Cardiac muscle cell (in vitro differentiated cells and primary cell): ENCODE data around the gene RGPD3. TPM values are rescaled to one million over a fixed set of nuclear protein-coding genes. Genes with fewer than 3 reads are reported as not detected.
A peak's percentile ranks its signal among the peaks of the same experiment; 100 is the strongest.
"Not testable (repeated sequence)": the region's sequence is repeated elsewhere in the genome, so short reads cannot be mapped to it uniquely, and the experiment has no call there.

Source experiments
- DNase-seq, 2 donors: peaks; one replicate each; pipeline versions ENCODE4 v3.0.0 to v3.0.0-alpha.2; 2010 to 2017; ENCODE audit warnings: low read depth in 1 of 2, low spot score in 1 of 2
- H3K27ac ChIP-seq: fragments of 200-600 bp; sonication (generic); 2 replicates; pipeline ENCODE4 v1.5.1; 2016
- H3K27me3 ChIP-seq: fragments of 200-600 bp; sonication (generic); 2 replicates; pipeline ENCODE4 v1.6.0; 2016; ENCODE audit warnings: control low read depth
- H3K36me3 ChIP-seq: fragments of 200-600 bp; sonication (generic); 2 replicates; pipeline ENCODE4 v1.5.1; 2016; ENCODE audit warnings: control low read depth
- H3K4me1 ChIP-seq: fragments of 200-600 bp; sonication (generic); 2 replicates; pipeline ENCODE4 v1.8.1; 2017; ENCODE audit warnings: low read depth, mild to moderate bottlenecking, mixed run types
- H3K4me3 ChIP-seq: fragments of 200-600 bp; sonication (generic); 2 replicates; pipeline ENCODE4 v1.5.1; 2016; ENCODE audit warnings: mild to moderate bottlenecking
- H3K9me3 ChIP-seq: fragments of 200-600 bp; sonication (generic); 2 replicates; pipeline ENCODE4 v1.5.1; 2017; ENCODE audit warnings: low read depth, mild to moderate bottlenecking, control low read depth
- CTCF ChIP-seq: IDR thresholded peaks from 2 replicates; pipeline ENCODE4 v1.5.1; 2012; ENCODE audit warnings: low read depth, mild to moderate bottlenecking, low read length
- polyA plus RNA-seq: library from polyadenylated mRNA; unstranded; fragments of >200 nt; fragmentation: Nextera tagmentation; extraction: Ambion mirVana; gene quantifications from 2 replicates; pipeline ENCODE4 v1.2.1, GENCODE V29; 2016
- total RNA-seq: library from RNA; depleted of rRNA; stranded (reverse); fragments of >200 nt; gene quantifications from 2 replicates; pipeline ENCODE4 v1.2.3, GENCODE V29; 2016

RGPD3 gene
- total and polyA plus RNA-seq, 2 experiments from 2014 or later = 0.05 to 0.45 TPM

GRCh38 chr2:106470658-106471057, 2.4 kb upstream of the RGPD3 start:
- peak; percentile 30 for TF ChIP-seq CTCF
- not testable (repeated sequence) for H3K27me3 ChIP-seq, H3K9me3 ChIP-seq, DNase-seq, H3K4me1 ChIP-seq, H3K36me3 ChIP-seq, H3K4me3 ChIP-seq, H3K27ac ChIP-seq

GRCh38 chr2:106467516-106467915, 697 bp downstream of the RGPD3 start:
- not testable (repeated sequence) for DNase-seq, H3K4me3 ChIP-seq, H3K27ac ChIP-seq, H3K27me3 ChIP-seq, H3K36me3 ChIP-seq, H3K9me3 ChIP-seq, H3K4me1 ChIP-seq

GRCh38 chr2:106461882-106462281, 6.3 kb downstream of the RGPD3 start:
- not testable (repeated sequence) for H3K4me3 ChIP-seq, H3K4me1 ChIP-seq, H3K27ac ChIP-seq, H3K27me3 ChIP-seq, DNase-seq, H3K9me3 ChIP-seq, H3K36me3 ChIP-seq

- not testable (repeated sequence) for H3K9me3 ChIP-seq, H3K27ac ChIP-seq, DNase-seq, H3K27me3 ChIP-seq, H3K4me3 ChIP-seq, H3K4me1 ChIP-seq, H3K36me3 ChIP-seq
Measured at GRCh38 chr2:106390680-106391079, 77.5 kb downstream of the RGPD3 start.

GRCh38 chr2:106388814-106389410, 79.3 kb downstream of the RGPD3 start:
- H3K4me3 ChIP-seq, H3K4me1 ChIP-seq, H3K36me3 ChIP-seq, H3K27me3 ChIP-seq, DNase-seq, H3K27ac ChIP-seq, H3K9me3 ChIP-seq: not testable (repeated sequence)

GRCh38 chr2:106384548-106384947, 83.7 kb downstream of the RGPD3 start:
- H3K4me3 ChIP-seq, H3K36me3 ChIP-seq, H3K27me3 ChIP-seq, H3K9me3 ChIP-seq, H3K4me1 ChIP-seq, H3K27ac ChIP-seq, DNase-seq: not testable (repeated sequence)

- H3K27me3 ChIP-seq = not testable (repeated sequence)
Measured at GRCh38 chr2:106381867-106382266, 86.3 kb downstream of the RGPD3 start.

GRCh38 chr2:106379567-106379966, 88.6 kb downstream of the RGPD3 start:
- not testable (repeated sequence) for DNase-seq, H3K4me1 ChIP-seq, H3K36me3 ChIP-seq, H3K27ac ChIP-seq, H3K9me3 ChIP-seq, H3K4me3 ChIP-seq, H3K27me3 ChIP-seq

More at GRCh38 chr2:106381867-106382266, 86.3 kb downstream of the RGPD3 start:
- DNase-seq, H3K4me1 ChIP-seq, H3K4me3 ChIP-seq, H3K9me3 ChIP-seq, H3K27ac ChIP-seq, H3K36me3 ChIP-seq: not testable (repeated sequence)

- H3K36me3 ChIP-seq, DNase-seq, H3K27me3 ChIP-seq, H3K27ac ChIP-seq, H3K4me1 ChIP-seq, H3K9me3 ChIP-seq, H3K4me3 ChIP-seq: not testable (repeated sequence)
Measured at GRCh38 chr2:106369182-106369581, 99.0 kb downstream of the RGPD3 start.

- no peak for TF ChIP-seq CTCF
Measured at GRCh38 chr2:106366204-106366885, 101.9 kb downstream of the RGPD3 start.

More at GRCh38 chr2:106366204-106366885, 101.9 kb downstream of the RGPD3 start:
- no peaks in the 10 kb centered on the region for H3K27me3 ChIP-seq
- DNase-seq = peak in 1 of 2 donors; percentile 38
- no peak overlapping the region for H3K27ac ChIP-seq
- H3K4me1 ChIP-seq = peaks cover 7% of the 10 kb centered on the region
- no peak overlapping the region for H3K4me3 ChIP-seq
- no peaks in the 10 kb centered on the region for H3K9me3 ChIP-seq
- no peaks in the 10 kb centered on the region for H3K36me3 ChIP-seq
